Medulla oblongata (tissue), 1 donor: ENCODE results near the gene DDX24.

ENCODE experiments used
- DNase-seq: peaks from one replicate; pipeline ENCODE4 v3.0.0-alpha.2; 2015; ENCODE audit errors: extremely low spot score

The DDX24 gene, protein sequence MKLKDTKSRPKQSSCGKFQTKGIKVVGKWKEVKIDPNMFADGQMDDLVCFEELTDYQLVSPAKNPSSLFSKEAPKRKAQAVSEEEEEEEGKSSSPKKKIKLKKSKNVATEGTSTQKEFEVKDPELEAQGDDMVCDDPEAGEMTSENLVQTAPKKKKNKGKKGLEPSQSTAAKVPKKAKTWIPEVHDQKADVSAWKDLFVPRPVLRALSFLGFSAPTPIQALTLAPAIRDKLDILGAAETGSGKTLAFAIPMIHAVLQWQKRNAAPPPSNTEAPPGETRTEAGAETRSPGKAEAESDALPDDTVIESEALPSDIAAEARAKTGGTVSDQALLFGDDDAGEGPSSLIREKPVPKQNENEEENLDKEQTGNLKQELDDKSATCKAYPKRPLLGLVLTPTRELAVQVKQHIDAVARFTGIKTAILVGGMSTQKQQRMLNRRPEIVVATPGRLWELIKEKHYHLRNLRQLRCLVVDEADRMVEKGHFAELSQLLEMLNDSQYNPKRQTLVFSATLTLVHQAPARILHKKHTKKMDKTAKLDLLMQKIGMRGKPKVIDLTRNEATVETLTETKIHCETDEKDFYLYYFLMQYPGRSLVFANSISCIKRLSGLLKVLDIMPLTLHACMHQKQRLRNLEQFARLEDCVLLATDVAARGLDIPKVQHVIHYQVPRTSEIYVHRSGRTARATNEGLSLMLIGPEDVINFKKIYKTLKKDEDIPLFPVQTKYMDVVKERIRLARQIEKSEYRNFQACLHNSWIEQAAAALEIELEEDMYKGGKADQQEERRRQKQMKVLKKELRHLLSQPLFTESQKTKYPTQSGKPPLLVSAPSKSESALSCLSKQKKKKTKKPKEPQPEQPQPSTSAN

DNA sequence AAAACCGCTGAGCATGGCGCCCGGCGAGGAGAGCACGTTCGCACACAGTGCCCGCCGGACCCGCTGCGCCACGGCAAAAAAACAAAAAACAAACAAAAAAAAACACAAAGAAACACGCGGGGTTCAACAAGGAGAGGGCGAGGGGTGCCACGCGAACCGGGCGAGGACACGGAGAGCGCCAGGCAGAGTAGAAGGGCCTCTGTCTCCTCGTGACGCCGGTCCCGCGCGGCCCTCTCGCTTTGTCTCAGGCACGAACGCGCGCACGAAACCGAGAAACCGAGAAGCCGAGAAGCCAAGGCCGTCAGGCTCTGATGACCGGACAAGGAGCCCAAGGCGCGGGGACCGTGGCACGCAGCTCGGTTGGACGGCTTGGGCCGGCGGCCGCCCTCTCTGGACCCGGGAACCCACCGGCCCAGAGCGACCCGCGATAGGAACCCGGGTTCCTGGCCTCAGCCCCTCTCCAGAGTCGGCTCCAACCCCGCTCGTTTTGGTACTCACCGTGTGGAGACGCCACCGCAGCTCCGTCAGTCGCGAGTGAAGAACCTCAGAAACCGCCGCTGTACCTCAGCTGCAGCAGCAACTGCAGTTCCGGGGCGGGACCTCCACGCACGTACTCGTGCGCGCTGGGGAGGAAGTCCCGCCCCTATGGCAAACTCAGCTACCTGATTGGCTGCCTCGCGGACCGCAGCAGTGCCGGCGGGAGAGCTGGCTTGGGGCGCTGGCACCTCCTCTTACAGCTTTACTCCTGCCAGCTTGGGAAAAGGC, at the start of gene DDX24, which contains the start of gene IFI27L1:
Gene DDX24 (minus strand): TSS at position 582 of the 765 bp plus-strand sequence. CDS start 1,460 bp downstream, outside the sequence.
Gene IFI27L1 (plus strand): TSS at position 690 of the 765 bp plus-strand sequence. CDS start 15,628 bp downstream, outside the sequence.
- peak; percentile 96 for DNase-seq

DNA sequence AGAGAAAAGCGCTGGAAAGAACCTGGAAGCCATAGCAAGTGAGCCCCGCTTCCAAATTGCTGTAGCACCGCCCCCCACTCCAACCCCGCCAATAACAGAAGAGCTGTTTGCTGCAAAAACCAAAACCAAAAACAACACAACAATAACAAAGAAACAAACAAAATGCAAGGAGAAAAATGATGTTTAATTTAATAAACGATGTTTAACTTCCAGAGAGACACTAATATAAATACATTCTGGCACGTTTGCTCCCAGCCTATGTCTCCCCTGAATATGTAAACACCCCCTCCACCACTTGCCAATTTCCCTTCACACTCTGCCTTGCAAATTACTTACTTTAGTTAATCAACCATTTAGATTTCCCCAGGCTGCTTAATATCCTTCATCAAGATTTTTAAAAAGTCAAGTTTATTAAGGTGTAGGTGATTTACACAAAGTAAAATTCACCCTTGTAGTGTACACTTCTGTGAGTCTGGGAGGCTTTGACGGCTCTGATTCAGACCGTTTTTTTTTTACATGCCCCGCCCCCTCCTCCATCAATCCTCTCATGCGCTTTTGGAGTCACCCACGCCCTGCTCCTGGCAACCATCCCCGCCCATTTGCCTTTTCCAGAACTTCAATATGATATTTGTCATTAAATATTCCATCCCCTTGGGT, 48.9 kb upstream of the DDX24 start:
- peak; percentile 78 for DNase-seq

DNA sequence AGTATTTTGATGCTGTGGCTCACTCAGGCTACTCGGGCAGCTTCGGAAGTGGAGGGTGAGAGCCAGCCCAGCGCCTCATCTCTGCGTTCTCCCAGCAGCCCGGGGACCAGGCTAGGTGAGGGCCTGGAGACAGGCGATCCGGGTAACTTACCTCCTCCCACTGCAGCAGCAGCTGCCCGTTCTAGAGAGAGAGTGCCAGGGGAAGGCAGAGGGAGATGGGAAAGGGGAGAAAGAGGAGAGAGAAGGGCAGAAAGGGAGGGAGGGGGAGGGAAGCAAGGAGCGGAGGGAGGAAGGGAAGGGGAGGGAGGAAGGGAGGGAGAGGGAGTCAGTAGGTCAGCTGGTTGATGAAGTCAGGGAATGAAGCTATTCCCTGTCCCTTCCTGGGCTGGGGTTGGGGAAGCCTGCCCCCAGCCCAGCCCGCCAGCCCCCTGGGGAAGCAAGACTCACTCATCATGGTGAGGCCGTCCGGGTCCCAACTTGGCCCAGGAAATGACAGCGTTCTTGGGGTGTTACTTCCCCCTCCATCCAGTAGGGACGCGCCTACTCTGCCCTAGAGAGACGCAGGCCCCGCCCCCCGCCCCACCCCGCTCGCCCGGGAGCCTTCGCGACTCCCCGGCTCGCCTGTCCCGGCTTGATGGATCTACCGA, 48.2 kb upstream of the DDX24 start, which contains the start of gene IFI27L2:
Gene IFI27L2 (minus strand): TSS at position 494 of the 647 bp plus-strand sequence. CDS start 40 bp downstream, at position 454.
- DNase-seq, result peak; percentile 93

DNA sequence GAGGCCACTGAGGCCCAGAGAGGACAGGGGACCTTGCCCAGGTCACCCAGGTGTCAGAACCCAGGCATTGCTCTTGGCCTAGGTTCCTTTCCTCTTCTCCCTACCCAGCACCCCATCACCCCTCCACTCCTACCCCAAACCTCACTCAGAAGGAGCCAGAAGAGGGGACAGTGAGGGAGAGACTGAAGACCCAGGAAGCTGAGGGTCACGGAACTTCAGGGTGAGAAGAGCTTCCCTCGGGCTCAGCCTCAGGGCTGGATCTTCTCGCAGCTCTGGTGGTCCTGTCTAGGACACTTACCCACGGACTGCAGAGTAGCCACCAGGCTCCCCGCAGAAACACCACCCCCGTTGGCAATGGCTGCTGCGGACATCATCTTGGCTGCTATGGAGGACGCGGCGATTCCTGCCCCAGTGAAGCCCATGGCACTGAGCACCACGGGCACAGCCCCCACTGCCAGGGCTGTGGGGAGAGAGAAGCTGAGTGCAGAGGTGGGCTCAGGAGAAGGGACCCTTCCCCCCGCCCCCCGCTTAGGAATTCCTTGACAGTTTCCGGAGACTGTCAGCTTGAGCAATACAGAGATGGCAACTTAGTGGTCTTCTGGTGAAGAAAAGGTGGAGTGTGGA, 47.3 kb upstream of the DDX24 start:
- no peak for DNase-seq

DNA sequence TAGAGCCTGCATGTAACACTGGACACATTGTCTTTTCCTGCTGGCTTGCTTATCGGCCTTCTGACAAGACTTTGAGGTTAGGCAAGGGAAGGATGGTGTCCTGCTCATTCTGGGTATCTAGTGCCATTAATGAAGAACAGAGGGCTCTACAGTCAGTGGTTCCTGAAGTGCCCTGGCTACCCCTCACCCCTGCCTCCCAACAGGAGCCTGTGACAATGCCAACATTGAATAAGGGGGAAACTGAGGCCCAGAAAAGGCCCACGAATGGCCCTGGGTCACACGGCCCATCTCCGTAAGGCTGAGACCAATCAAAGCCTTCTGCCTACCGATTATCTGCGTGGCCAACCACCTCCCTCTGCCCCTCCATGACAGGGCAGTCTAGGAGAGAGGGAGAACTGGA, 46.3 kb upstream of the DDX24 start:
- DNase-seq, result no peak

DNA sequence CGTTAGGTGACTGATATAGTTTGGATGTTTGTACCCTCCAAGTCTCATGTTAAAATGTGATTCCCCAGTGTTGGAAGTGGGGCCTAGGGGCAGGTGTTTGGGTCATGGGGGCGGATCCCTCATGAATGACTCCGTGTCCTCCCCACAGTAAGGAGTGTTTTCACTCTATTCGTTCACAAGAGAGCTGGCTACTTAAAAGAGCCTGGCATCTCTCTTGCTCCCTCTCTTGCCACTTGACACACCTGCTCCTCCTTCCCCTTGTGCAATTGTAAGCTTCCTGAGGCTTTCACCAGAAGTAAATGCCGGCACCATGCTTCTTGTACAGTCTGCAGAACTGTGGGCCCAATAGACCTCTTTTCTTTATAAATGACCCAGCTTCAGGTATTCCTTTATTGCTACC, 45.8 kb upstream of the DDX24 start:
- DNase-seq, result no peak

DNA sequence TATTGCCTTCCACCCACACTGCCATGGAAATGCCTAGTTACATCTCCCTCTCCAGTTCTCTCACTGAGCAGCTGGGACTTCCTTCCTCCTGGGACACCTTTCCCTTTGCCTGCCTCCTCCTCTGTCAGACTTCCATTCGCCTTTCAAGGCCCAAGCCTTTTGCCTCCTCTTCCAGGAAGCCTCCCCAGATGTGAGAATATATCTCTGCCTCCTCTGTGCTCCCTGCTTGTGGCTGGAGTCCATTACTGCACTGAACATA, 45.3 kb upstream of the DDX24 start:
- no peak for DNase-seq

DNA sequence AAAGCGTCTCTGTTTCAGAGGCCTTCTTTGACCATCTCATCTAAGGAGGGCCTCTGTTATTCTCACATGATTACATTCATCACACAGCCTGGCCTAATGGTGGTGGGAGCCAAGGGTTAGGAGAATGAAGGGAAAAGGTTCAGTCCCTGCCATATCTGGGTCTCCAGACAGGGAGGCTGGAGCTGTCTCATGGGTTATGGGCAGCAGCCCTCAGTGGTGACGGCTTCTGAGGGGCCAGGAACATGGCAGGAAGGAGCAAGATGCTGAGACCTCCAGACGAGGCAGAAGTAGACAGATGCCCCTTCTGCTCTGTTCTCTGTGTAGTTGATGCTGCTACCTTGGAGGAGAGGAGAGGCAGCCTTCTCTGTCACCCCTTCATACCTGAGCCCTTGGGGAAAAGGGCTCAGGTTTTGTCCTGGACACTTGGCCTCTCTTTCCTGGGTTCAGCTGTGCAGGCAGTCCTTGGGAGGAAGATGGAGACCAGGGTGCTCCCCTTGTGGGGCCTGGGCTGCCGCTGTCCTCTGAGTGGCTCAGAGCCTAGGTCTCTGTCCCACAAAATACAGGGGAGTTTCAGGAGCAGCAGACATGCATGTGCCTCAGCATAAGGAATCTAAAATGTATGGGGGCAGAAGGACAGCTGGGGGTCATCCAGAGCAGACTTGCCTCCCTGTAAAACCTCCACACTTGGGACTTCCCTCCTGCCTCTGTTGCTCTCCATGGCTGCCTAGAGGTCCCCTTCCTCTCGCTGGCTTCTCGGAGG, 44.8 kb upstream of the DDX24 start:
- no peak for DNase-seq

DNA sequence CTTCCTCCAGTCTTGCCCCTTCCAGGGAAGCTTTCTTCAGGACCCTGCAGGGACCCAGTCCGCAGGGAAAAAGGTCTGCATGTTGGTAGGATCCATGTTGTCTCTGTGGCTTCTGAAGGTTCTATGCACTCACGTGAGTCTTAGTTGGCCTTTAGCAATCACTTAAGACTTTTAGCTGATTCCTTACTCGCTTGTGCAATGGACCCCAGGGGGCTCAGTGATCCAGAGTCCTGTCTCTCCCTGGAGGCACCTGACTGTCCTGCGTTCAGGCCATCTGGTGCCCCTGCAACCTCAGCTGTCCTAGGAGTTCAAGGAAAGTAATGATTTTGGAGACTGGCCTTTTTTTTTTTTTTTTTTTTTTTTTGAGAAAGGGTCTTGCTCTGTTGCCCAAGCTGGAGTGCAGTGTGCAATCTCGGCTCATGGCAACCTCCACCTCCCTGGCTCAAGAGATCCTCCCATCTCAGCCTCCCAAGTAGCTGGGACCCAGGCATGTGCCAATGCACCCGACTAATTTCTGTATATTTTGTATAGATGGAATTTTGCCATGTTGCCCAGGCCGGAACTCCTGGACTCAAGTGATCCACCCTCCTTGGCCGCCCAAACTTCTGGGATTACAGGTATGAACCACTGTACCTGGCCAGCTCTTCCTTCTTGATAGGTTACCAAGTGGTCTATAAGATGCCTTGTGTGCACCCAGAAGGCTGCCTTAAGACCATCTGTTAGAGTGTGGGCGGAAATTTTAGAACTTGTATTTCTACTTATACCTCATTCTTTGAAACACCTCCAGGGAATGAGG, 43.8 kb upstream of the DDX24 start:
- DNase-seq, result no peak

DNA sequence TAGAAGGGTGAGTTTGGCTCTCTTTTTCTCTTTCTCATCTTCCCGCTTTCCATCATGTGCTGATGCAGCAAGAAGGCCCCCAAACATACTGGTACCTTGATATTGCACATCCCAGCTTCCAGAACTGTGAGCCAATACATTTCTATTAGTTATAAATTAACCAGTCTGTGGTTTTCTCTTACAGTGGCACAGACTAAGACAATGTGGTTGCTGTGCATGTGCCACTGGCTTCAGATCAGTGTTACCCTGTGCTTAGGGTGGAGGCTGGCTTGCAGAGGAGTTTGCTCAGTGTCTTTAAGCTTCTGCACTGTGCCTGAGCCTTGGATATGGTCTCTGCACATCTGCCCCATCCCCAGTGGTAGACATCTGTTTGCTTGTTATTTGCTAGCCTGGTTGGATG, 42.9 kb upstream of the DDX24 start:
- no peak for DNase-seq

DNA sequence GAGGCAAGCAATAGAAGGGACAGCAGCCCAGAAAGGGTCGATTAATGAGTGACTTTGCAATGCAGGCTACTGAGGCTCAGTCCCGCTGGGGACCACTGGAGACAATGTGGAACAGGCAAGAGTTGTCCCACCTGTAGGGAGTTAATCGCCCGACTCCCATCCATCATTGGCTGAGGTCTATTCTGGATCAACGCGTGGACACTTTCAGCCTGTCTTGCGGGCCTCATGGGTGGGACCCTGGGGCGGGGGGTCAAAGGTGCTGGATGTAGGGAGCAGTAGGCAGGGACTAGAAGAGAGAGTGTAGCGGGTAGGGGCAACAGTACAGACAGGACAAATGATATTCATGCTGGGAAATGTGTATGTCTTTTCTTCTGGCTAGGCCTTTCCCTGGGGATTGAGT, 42.3 kb upstream of the DDX24 start:
- no peak for DNase-seq

DNA sequence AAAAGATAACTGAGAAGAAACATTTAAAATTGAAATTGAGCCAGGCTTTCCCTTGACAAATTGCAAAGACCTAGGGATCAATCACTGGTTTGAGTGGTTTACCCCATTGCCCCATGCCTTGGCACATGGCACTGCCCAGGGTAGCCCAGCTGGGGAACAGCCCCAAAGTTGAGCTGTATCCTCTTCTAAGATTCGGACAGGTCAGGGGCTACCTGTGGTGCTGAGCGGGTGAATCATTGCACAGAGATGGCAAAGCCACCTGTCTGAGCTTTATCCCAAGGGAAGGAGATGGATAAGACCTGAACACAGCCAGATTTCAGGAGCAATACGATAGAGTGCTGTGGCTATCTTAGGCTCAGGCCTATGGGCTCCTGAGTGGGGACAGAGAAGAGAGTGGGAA, 41.4 kb upstream of the DDX24 start:
- DNase-seq, result no peak

DNA sequence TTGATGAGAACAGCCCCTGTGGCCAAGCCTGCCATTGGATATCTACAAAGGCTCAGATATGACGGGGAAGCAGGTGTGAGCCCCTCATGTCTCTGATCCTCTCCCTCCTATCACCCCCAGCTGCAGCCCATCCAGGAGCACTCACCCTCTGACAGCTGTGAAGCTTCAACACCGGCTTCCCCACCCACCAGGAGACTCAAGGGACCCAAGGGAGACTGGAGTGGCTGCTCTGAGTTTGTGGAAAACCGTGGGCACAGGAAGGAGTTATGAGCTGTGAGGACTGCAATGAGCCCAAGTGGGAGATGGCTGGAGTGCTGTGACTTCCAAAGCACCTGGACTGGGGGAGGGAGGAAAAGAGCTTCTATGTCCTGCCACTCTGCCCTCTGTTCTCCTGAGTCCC, 40.5 kb upstream of the DDX24 start:
- no peak for DNase-seq

DNA sequence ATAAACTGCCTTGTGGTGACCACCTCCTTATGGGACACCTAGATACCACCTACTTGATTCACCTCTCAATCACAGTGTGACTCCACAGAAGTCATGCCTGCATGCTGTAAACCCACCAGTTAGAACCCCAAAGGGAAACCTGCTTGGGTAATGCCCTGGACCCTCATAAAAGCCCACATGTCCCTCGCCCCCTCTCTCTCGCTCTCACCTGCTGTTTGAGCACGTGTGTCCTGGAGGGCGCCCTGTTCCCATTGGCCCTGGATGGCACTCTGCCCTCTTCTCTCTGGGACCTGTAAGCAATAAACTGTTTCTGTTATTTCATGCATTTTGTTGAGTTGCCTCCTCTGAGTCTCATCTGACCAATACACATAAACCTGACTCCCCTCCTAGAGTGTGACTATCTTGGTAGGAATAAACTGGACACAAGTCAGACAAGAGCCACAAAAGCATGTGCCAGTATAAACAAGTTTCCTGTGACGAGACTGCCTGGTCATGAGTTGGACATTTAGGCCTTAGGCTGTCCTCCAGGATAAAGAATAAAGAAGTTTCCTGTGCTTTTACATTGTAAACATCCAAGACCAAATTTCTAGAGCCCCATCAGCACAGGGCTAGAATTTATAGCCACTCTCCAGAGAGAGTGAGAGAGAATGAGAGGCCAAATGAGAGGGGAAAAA, 39.8 kb upstream of the DDX24 start:
- DNase-seq, result no peak

DNA sequence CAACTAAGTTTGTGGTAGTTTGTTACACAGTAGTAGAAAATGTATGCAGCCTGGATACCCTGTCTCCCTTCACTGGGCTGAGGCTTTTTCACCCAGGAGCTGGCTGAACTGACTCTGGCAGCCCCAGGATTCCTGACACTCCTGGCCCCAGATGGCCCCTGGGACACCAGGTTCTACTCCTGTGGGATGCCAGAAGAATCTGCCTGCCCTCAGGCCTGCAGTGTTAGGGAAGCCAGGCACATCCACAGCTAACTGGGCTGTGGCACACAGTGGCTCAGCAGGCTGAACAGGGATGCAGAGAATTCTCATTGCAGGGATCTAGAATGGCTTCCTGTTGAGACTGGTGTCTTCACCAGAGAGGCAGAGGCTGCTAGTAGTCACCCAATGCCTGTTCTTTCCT, 38.1 kb upstream of the DDX24 start:
- DNase-seq, result no peak

DNA sequence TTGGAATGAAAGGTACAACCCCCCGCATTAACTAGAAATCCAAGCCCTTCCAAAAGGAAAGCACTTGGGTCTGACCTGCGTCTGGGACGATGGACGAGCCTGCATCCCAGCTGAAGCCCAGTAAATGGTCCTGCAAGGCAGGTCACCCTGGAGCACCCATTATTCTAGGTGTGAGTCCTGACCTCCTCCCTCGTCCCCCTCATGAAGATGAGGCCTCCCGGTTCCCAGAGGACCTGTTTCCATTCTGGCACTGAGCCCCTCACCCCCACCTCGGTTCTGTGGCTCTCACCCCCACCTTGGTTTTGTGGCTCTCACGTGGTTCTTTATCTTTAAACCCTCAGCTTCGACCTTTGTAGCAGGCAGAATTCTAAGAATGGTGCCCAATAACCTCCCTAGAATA, 36.9 kb upstream of the DDX24 start:
- DNase-seq, result no peak

DNA sequence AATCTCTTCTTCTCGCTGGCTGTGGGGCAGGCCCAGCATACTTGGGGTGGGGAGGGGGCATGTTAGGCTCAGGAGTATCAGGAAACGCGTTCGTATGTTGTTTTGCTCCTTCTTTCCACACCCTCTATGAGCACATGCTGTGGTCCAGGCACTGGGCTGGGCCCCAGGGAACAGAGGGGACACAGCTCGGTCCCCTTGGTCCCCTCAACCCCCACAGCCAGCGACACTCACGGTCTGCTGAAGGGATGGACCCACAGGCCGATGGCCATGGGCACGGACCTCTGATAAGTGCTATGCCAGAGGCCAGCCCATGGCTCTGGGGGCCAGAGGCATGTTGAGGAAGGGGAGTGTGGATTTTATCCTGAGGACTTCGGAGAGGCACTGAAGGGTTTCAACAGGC, 35.7 kb upstream of the DDX24 start:
- DNase-seq, result no peak

DNA sequence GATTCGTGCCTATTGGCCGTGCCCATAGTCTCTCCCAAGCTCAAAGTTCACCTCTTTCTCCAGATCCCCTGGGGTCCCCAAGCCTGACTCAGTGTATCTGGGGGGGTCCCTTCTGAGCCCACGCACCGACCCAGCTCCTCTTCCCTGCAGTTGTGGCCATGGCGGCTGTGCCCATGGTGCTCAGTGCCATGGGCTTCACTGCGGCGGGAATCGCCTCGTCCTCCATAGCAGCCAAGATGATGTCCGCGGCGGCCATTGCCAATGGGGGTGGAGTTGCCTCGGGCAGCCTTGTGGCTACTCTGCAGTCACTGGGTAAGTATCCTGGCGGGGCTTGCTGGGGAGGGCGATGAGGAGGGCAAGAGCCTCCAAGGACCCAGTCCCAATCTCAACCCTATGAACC, 34.6 kb upstream of the DDX24 start:
- no peak for DNase-seq
